SK-N-SH treated with all-trans-retinoic acid at 6 μM for 48 hours (cell line): ENCODE data around the gene TRAPPC4.

Experiments
- ISL1 ChIP-seq: fragments of 250-450 bp; sonication (Bioruptor Pico); IDR thresholded peaks from 2 replicates; pipeline ENCODE4 v2.1.2; 2022; ENCODE audit warnings: mild to moderate bottlenecking, moderate library complexity
- PATZ1 ChIP-seq: fragments of 250-450 bp; sonication (Bioruptor Pico); IDR thresholded peaks from 2 replicates; pipeline ENCODE4 v1.8.0; 2020; ENCODE audit warnings: mild to moderate bottlenecking, moderate library complexity, borderline replicate concordance
- RARB ChIP-seq: fragments of 250-450 bp; sonication (Bioruptor Pico); IDR thresholded peaks from 2 replicates; pipeline ENCODE4 v1.8.0; 2021; ENCODE audit warnings: mild to moderate bottlenecking, moderate library complexity
- TSHZ2 ChIP-seq: fragments of 250-450 bp; sonication (Bioruptor Pico); IDR thresholded peaks from 2 replicates; pipeline ENCODE4 v1.5.0; 2020; ENCODE audit warnings: mild to moderate bottlenecking, moderate library complexity
- ZFP3 ChIP-seq: fragments of 250-450 bp; sonication (Bioruptor Pico); IDR thresholded peaks from 2 replicates; pipeline ENCODE4 v1.5.0; 2020; ENCODE audit warnings: mild to moderate bottlenecking, moderate library complexity
- ZFP30 ChIP-seq: fragments of 450-650 bp; formaldehyde crosslinking; IDR thresholded peaks from 2 replicates; pipeline ENCODE4 v1.5.0; 2022; ENCODE audit warnings: mild to moderate bottlenecking, moderate library complexity

GRCh38 chr11:118973985-118974384 is 44.6 kb upstream of the TRAPPC4 start:
- no peak for TF ChIP-seq ZFP3
- no peak for TF ChIP-seq PATZ1 (CRISPR knock-in tag)
- TF ChIP-seq ISL1, result no peak
- no peak for TF ChIP-seq RARB (CRISPR knock-in tag)
- TF ChIP-seq ZFP30, result no peak
- no peak for TF ChIP-seq TSHZ2 (CRISPR knock-in tag)
